Islet precursor cell (in vitro differentiated cells): ENCODE measurements around the gene CIITA.
A peak's percentile ranks its signal among the peaks of the same experiment; 100 is the strongest.
"Not testable (repeated sequence)": the region's sequence is repeated elsewhere in the genome, so short reads cannot be mapped to it uniquely, and the experiment has no call there.

Experiments used
- DNase-seq: peaks from one replicate; pipeline ENCODE4 v3.0.0-alpha.2; 2018

CIITA gene

DNA sequence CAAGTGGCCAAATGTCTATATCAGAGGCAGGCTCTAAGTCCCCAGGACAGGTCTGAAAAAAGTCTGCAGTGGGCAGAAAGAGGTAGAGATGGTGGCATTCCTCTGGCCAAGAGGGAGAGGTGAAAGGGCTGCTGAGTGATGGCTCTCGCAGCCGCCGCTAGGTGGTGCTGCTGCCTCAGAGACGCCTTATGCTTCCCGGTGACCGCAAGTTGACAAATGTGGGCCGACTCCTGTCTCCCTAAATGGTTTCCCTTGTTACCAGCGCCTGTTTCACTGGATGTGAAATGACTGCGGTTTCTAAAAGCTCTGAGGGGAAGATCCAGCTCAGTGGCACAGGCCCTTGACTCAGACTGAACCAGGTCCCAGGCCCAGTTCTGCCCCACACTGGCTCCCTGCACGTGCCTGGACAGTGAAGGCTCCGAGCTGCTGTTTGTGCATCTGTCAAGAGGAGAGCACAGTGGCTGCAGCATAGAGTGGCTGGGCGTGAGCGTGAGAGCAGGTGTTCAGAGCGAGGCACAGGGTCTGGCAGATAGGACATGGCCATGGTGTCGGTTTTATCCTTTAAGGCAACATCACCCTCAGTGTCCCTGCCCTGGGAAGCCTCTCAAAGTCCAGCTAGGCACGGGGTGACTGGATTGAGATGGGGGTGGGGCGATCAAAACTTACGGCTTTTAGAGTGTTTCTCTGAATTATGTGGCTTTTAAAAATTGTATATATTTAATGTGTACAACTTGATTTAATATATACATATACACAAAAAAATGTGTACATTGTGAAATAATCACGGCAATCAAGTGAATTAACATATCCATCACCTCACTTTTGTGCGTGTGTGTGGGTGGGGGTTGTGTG, 87.3 kb downstream of the CIITA start:
- peak; percentile 93 for DNase-seq

DNA sequence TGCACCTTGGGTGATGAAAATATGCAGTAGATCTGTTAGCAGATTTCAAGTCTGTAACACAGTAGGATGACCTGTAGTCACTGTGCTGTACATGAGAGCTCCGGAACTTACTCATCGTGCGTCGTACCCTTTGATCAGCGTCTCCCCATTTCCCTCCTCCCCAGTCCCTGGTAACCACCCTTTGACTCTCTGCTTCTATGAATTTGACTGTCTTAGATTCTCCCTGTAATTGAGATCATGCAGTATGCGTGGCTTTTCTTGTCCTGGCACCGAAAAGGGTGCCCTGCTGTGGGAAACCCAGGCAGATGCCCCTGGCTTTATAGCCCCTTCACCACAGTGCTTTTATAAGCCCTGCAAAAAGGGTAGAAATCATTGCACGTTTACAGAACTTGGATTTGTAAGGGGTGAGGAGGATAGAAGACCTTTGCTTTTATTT, 87.9 kb downstream of the CIITA start:
- DNase-seq: no peak

DNA sequence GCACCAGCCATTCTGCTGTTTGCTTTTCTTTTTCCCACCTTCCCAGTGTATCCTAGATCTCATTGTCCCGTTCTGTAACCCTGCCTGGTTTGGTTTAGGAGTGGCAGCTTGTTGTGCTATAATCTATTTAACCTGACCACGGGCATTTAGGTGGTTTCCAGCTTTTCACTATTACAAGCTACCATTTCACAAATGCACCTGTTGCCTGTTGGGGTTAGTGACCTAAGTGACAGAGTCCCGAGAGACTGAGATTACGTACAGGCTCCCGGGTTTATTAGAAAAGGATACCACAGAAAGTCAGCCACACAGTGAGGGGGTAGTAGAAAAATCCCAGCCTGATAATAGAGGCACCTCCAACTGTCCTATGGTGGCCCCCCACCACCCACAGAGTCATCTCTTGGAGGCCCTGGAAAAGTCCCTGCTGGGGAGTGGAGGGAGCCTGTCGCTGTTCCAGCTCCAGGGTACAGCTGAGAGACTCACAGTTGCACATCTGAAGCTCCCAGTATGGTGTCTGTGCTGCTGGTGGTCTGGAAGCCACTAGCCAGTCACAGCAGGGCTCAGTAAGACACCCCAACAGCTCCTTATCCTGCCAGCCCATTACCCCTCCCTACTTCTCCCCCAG, 88.5 kb downstream of the CIITA start:
- no peak for DNase-seq

DNA sequence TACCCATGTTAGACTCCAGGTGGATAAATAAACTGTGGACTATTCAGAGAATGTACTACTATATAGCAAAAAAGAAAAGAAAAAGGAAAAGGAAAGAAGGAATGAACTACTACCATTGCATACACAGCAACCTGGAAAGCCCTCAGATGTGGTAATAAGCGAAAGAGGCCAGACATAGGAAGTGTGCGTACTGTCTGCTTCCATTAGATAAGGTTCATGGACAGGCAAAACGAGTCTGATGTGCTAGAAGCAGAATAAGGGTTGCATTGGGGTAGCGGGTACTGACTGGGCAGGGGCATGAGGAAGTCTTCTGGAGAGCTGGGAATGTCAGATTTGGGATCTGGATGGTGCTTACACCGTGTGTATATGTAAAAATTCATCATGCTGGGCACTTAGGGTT, 89.1 kb downstream of the CIITA start:
- DNase-seq: no peak

DNA sequence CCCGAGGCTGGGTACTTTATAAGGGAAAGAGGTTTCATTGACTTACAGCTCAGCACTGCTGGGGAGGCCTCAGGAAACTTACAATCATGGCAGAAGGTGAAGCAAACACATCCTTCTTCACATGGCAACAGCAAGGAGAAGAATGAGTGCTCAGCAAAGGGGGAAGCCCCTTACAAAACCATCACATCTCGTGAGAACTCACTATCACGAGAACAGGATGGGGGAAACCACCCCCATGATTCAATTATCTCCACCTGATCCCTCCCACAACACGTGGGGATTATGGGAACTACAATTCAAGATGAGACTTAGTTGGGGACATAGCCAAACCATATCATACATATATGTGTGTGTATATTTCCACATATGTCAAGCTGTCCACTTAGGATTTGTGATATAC, 89.6 kb downstream of the CIITA start:
- DNase-seq: not testable (repeated sequence)

DNA sequence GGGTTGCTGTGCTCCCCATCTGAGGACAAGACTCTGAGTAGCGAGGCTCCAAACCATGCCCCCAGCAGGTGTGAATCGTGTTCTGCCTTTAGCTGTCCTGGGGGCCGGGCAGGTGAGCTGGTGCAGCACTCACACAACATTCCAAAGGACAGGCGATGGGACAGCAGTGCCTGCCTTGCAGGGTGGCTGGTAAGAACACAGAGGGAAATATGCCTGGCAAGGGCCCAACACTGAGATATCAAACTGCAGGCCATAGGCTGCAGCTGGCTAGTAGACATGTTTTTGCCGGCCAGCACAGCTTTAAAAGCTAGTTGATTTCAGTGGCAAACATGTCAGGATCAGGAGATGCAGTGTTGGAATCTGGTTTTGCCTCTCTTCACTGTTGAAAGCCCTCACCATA, 91.0 kb downstream of the CIITA start:
- no peak for DNase-seq

DNA sequence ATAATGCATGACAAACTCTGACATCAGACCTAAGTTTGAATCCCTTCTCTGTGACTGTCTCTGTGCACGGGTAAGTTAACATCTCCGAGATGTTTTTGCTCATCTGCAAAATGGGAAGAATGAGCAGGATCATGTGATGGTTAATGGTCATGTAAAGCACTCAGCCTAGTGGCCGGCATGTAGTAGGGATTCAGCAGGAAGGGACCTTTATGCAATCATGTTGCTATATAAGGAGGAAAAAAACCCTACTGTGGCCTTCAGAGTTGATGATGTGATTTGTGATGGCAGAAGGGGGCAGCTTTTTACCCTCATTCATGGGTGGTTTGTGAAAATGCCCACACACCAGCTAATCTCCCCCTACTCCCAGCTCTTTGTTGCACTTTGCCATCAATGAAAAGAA, 91.5 kb downstream of the CIITA start:
- DNase-seq: no peak

DNA sequence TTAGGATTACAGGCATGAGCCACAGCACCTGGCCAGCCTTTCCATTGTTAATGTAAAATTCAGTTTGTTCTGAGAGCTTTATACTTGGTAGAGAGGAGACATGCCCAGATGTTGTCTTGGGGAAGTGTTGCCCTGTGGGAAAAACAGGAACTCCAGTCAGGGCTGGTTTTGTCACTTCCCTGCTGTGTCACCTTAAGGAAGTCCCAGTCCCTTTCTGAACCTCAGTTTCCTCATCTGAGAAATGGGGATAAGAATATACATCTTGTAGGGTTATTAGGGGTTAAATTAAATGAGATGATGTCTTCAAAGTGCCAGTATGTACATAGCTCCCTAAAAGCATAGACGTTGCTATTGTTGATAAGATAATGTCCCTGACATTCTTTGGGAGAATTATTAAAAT, 92.6 kb downstream of the CIITA start:
- DNase-seq: no peak

DNA sequence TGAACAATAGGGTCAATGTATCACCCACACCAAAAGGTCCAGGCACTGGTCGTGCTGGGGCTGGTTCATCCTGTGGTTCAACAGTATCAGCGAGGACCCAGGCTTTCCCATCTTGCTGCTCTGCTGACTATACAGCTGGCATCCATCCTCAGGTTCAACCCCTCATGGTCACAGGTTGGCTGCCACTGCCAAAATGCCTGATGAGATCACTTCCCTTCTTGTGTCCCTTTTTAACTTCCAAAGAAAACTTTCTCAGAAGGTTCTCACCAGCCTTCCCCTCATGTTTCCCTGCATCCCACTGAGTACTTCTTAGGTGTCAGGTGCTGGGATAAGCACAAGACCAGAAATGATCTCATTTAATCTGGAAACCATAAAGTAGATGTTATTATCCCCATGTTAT, 93.1 kb downstream of the CIITA start:
- no peak for DNase-seq

DNA sequence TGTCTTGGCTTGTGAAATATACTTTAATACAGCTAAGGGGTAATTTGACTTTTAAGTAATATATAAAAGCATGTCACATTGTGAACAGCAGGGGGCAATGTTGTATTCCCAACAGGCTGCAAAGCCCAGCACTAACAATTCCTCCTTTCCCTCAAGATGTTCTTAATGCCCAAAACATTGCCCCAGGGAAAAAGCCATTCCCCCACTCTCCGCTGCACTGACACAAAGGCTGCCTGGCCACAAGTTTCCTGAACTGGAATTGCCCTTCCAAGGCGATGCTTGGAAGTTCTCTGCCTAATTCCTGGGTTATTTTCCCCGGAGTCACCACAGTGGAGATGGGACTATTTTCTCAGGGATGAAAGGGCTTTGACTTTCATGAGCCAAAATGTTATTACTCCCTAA, 94.6 kb downstream of the CIITA start:
- peak; percentile 96 for DNase-seq

DNA sequence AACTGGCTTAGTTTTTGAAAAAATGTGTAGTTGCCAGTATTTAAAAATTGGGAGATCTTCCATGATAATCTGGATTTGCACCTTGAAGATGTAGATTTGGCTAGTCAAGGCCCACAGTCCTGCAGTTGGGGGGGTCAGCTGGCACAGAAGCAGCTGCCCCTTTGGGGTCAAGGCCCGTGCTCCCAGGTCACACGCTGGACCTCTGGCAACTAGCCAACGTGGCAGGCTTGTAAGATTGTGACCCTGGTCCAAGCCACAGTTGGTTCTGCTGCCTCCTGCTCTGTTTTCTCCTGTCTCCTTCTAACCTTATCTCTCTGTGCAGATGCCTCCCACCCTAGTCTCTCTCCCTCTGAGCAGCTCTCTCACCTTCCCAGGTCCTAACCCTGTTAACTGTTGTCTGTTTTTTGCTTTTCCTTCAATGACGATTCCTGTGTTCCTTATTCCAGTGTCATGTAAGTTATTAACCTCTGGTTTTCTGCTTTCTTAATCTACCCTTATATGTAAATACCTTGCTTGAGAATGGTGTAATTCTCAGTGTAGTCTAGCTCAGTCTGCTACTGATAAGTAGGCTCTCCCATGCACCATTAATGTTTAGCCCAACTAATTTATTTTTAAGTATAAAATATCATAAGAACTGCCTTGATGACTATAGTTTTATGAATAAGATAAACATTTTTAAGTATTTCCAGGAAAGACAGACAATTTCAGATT, 95.3 kb downstream of the CIITA start:
- DNase-seq: no peak

DNA sequence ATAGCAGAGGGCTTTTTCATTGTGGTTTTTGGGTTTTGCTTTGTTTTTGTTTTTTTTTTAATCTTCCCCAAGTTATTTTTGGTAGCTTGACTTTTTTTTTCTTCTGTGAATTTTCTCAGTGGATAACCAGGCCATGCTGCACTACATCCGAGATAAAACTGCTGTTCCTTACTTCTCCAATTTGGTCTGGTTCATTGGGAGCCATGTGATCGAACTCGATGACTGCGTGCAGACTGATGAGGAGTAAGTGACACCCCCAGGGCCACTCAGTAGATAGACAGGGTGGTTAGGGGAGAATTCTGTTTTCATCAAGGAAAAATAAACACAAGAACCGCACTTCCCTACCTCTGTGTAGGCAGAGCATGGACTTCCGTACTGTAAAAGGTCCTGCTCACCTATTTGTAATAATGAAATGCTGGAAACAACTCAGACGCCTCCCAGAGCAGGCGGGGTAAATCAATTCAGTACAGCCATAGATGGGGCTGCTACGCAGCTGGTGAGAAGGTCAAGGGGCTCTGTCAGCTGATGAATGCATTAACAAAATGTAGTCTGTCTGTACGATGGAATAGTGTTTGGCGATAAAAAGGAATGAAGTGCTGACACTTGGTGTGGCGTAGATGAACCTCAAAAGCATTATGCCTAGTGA, 95.9 kb downstream of the CIITA start:
- no peak for DNase-seq

DNA sequence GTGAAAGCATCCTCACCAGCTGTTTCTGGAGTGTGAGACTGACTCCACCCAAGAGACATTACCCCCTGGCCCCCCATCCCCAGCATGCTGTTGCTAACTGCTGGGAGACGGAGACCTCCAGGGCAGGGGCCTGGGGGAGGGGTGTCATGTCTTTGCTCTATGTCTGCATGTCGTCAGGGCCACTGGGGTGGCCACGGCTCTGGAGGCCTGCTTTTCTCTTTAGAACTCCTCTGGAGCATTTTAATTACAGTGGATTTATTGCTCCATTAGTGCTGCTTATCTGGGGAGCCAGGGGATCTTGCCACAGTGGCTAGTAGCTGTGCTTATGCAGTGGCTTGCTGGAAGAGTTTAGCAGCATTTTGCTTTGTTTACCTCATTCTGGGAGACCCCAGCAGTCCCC, 99.6 kb downstream of the CIITA start:
- peak; percentile 91 for DNase-seq

DNA sequence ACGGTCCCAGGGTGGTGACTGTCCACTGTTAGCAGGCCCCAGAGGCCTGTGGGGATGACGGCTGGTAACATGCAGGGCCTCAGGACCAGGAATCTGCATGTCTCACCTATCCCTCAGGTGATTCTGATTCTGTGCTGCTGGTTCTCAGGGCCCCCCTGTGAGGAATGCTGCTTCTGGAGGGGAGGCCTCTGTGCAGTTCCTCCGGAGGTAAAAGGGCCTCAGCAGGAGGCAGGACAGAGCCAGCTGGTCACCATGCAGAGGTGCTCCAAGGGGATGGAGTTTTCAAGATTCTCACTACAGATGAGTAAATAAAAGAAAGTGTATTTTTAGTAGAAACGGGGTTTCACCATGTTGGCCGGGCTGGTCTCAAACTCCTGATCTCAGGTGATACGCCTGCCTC, 101.1 kb downstream of the CIITA start:
- DNase-seq: no peak

DNA sequence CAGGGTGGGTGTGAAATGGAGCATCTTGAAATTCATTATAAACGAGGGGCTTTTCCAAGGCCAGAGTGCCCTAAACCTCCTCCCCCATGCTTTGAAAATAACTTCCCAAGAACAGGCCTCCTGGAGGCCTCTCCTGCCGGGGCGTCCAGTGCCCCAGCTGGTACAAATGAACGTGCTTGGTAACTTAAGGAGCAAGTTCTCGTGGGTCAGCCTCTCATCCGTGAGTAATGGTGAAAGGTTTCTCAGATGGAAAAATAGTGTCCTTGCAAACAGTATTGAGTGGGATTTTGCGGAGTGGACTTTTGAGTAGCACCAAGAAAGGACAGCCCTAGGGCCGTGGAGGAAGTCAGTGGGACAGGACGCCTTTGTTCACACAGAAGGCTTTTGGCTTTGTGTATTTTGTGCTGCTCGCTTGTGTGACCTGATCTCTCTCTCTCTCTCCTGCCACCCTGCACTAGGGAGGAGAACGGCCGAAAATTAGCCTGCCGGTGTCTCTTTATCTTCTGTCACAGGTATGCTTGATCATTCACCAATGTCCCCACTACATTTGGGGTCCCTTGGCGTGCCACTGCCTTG, 102.0 kb downstream of the CIITA start:
- no peak for DNase-seq

DNA sequence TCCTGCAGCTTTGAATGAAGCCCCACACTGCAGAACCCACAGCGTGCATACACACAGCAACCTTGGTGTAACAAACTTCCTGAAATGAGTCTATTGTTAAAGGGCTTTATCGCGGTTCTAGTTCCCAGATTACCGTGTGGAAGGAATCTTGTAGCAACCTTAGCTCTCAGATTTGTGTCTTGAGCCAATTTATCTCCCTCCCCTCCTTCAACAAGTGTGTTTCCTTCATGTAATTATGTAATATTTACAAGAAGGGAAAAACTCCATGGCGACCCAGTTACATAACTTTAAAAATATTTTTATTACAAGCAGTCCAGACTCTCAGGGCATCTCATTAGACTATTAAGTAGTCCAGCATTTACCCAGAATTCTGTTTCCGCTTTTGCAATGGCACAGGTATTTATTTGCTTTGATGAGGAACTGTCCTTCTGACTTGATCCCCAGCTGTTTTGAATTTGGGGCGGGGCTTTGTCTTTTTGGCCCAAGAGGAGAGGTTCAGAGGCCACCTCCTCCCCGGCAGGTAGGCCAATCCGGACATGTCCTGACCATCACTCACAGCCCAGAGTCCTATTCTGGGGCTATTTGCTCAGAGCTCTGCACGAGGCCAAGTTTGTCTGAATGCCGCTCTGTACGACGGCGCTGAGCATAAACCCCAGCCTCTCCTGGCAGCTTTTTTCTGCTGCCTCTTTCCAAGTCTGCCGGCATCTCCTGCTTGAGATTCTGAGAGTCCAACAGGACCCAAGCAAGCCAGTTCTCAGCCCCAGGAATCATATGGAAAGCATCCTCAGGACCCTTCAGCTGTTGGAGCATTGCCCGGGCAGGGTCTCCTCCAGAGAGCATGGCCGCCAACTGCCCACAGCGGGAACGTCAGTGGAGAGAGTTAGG, 103.0 kb downstream of the CIITA start:
- no peak for DNase-seq

DNA sequence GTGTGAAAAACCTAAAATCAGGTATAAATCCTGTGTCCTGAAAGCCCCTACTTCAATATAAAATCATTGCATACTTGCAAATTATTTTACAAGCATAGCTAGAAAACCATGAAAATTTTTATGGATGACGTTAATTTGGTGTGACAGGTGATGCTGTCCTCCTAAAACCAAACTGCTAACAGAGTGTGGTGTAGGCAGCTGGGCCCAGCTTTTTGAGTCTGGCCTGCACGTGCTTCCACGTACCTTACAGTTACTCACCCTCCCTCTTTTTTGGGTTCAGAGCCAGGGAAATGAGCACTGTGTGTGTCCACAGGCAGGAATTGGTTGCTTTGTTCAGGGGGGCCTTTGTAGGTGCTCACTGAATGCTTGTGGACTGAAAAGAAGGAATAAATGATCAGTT, 103.8 kb downstream of the CIITA start:
- no peak for DNase-seq

DNA sequence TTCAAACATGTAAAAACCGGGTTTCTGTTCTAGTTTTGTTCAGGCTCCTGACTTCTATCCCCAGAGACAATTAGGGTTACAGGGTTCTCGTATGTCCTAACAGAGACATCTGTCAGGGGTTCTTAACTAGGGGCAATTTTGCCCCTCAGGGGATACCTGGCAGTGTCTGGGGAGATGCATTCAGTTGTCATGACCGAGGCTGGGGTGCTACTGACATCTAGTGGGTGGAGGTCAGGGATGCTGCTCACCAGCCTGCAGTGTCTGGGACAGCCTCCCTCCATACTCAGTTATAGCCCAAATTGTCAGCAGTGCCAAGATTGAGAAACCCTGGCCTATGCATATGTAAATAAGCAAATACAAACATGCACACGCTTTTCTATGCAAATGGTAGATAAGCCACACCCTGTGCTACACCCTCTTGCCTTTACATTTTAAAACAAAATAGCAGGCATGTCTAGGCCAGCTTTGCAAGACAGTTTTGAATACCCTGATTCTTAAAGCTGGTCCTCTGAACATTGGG, 104.8 kb downstream of the CIITA start:
- no peak for DNase-seq

DNA sequence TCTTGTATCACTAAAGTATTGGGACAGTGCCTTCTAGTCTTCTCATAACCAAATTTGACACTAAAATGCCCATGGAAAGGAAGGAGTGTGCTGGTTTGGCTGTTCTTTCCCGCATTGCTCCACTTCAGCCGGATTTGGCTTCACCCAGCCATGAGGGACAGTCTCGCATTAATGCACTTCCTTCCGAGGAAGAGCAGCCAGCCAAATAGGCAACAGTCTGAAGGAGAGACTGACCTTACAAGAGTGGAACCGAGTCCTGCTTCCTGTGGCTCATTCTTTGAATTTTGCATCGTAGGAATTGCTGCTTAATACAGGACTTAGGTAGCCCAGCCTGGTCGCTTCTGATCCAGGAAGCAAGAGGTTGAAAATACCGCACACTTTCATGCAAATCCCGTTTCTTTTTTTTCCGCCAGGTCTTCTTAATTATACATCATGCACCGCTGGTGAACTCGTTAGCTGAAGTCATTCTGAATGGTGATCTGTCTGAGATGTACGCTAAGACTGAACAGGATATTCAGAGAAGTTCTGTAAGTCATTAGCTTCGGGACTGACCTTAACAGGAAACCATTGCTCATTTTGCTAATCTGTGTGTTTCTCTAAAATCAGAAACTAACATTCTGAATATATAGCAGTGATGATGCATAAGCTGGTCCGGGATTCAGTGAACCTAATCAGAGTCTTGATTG, 105.6 kb downstream of the CIITA start:
- DNase-seq: no peak

DNA sequence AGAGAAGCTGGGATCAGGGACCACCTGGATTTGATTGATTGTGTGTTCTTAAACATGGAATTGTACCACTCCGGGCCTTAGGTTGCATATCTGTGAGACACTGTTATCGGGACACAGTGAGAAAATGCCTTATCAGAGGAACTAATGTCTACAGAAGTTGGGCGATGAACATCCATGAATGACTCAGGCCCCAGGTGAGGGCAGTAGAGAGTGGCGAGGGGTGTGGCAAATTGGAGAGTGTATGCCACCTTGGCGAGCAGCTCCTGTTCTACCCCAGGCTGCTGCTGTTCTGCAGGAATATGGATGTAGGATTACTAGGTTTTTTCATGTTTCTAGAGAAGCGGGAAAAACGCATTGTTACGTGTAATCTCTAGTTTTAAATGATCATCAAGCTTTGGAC, 106.2 kb downstream of the CIITA start:
- DNase-seq: no peak

DNA sequence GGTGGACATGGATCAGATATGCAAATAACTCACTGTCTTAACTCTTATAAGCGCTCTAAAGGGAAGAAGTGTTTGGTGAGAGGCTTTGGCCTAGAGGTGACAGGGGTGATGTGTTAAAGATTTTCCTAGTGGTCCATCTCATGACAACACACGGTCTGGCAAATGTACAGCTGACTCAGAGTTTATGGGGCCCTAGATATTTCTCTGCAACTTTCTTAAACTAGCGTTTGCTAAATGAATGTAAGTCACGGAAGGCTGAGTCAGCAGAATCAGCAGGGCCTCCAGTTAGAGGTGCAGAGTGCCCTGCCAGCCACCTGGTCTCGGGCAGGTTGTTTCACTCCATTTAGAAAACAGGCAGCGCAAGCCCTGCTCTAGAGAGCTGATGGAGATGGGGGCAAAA, 107.5 kb downstream of the CIITA start:
- no peak for DNase-seq
